PFSK-1 (cell line): Measurements from ENCODE around the gene RGP1.

Experiments used
- FOXP2 ChIP-seq: optimal IDR thresholded peaks from 2 replicates; pipeline ENCODE3; 2011; ENCODE audit warnings: borderline replicate concordance, control low read depth, inconsistent platforms; ENCODE audit not compliant: insufficient read depth; ENCODE audit errors: extremely low read length, extremely low read depth
- POLR2AphosphoS5 ChIP-seq: IDR thresholded peaks from 2 replicates; pipeline ENCODE4 v1.6.1; 2012; ENCODE audit warnings: low read depth, mild to moderate bottlenecking, control low read depth, low read length, moderate library complexity
- SIN3A ChIP-seq: IDR thresholded peaks from 2 replicates; pipeline ENCODE4 v1.6.1; 2012; ENCODE audit warnings: mild to moderate bottlenecking, low read length, moderate library complexity, borderline replicate concordance; ENCODE audit not compliant: insufficient read depth
- TAF1 ChIP-seq: IDR thresholded peaks from 2 replicates; pipeline ENCODE4 v1.6.1; 2012; ENCODE audit warnings: low read length, control low read depth, borderline replicate concordance; ENCODE audit not compliant: insufficient read depth
- TF ChIP-seq, protein P1 (sequence below), 2 experiments: IDR thresholded peaks; 2 replicates each; pipeline versions ENCODE4 v1.6.1 to v1.8.0; 2011 to 2012; ENCODE audit warnings: low read depth in 2 of 2, low read length in 2 of 2, control low read depth in 1 of 2, inconsistent platforms in 1 of 2, mild to moderate bottlenecking in 1 of 2, moderate library complexity in 1 of 2; ENCODE audit not compliant: insufficient read depth in 1 of 2

Gene RGP1

DNA sequence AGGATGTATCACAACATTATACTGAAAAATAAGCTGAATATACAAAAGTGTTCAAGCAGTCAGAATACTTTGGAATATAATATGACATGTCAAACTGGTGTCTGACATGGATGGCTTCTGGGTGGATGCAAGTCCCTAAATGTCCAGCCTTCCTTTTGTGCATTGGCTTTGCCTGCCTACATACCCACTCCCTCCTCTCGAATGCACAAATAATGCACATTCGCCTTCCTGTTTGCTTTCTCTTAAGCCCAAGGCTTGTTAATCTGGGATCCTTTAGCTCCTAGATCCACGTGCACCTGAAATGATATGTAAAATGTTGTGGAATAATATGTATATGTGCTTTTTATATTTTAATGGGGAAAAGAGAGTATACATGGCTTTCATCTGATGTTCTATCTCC is 29.4 kb downstream of the RGP1 start:
- TF ChIP-seq FOXP2, result no peak
- TF ChIP-seq POLR2AphosphoS5, result no peak
- TF ChIP-seq TAF1, result no peak
- no peak for TF ChIP-seq SIN3A
- TF ChIP-seq, protein P1, sequence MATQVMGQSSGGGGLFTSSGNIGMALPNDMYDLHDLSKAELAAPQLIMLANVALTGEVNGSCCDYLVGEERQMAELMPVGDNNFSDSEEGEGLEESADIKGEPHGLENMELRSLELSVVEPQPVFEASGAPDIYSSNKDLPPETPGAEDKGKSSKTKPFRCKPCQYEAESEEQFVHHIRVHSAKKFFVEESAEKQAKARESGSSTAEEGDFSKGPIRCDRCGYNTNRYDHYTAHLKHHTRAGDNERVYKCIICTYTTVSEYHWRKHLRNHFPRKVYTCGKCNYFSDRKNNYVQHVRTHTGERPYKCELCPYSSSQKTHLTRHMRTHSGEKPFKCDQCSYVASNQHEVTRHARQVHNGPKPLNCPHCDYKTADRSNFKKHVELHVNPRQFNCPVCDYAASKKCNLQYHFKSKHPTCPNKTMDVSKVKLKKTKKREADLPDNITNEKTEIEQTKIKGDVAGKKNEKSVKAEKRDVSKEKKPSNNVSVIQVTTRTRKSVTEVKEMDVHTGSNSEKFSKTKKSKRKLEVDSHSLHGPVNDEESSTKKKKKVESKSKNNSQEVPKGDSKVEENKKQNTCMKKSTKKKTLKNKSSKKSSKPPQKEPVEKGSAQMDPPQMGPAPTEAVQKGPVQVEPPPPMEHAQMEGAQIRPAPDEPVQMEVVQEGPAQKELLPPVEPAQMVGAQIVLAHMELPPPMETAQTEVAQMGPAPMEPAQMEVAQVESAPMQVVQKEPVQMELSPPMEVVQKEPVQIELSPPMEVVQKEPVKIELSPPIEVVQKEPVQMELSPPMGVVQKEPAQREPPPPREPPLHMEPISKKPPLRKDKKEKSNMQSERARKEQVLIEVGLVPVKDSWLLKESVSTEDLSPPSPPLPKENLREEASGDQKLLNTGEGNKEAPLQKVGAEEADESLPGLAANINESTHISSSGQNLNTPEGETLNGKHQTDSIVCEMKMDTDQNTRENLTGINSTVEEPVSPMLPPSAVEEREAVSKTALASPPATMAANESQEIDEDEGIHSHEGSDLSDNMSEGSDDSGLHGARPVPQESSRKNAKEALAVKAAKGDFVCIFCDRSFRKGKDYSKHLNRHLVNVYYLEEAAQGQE (IDR thresholded peaks at IDR 0.05; ENCODE audit: insufficient read depth in 1 of 2, low read depth in 2 of 2, low read length in 2 of 2), result no peak

- no peak for TF ChIP-seq TAF1
- TF ChIP-seq, protein P1 (IDR thresholded peaks at IDR 0.05; ENCODE audit: insufficient read depth in 1 of 2, low read depth in 2 of 2, low read length in 2 of 2), result no peak
- TF ChIP-seq FOXP2, result no peak
- TF ChIP-seq POLR2AphosphoS5, result no peak
- no peak for TF ChIP-seq SIN3A
These were observed 32.0 kb downstream of the RGP1 start for GRCh38 chr9:35781066-35781465.

DNA sequence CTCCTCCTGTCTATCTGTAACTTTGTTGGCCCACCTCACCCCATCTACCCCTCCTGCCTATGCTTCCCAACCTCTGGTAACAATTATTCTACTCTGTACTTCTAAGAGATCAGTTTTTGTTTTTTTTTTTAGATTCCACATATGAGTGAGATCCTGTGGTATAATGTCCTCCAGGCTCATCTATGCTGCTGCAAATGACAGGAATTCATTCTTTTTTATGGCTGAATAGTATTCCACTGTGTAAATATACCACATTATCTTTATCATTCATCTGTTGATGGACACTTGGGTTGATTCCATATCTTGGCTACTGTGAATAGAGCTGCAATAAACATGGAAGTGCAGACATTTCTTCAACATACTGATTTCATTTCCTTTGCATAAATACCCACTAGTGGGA is 34.3 kb downstream of the RGP1 start:
- TF ChIP-seq POLR2AphosphoS5 (no peak), SIN3A (no peak), TAF1 (no peak), FOXP2 (no peak)
- TF ChIP-seq, protein P1 (IDR thresholded peaks at IDR 0.05; ENCODE audit: insufficient read depth in 1 of 2, low read depth in 2 of 2, low read length in 2 of 2), result no peak

DNA sequence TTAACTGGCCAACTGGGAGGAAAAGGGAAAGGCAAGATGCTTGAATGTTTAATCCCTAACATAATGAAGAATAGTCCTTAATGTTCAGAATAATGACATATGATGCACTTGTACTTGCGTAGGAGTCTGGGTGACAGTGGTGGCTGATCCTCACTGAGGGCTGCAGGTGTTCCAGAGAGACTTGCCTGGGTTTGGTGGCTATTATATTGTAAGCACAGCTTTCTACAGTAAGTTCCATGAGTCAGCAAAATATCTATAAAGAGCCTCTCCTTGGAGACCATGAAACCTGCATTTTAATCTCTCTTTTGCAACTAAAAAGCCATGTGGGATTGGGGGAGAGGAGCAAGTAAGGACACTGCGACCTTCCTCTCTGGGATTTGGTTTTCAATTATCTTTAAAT is 40.5 kb downstream of the RGP1 start:
- no peak for TF ChIP-seq FOXP2
- TF ChIP-seq SIN3A, result no peak
- TF ChIP-seq TAF1, result no peak
- TF ChIP-seq POLR2AphosphoS5, result no peak
- TF ChIP-seq, protein P1 (IDR thresholded peaks at IDR 0.05; ENCODE audit: insufficient read depth in 1 of 2, low read depth in 2 of 2, low read length in 2 of 2), result no peak

DNA sequence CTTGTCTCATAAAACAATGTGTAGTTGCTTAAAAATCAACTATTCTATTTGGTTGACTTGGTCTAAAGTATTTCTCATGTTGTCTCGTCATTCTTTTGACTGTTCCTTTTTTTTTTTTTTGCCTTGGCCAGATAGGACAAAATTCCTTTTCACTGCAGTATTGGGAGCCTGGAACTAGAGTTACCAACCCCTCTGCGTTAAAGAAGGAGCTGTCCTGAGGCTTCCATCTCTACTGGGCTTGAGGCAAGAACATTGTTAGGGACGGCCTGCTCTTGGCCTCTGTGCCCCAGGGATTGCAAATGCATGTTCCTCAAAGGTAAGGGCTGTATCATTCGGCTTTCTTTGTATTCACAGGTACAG is 40.9 kb downstream of the RGP1 start:
- TF ChIP-seq TAF1 (no peak), POLR2AphosphoS5 (no peak), FOXP2 (no peak), SIN3A (no peak)
- TF ChIP-seq, protein P1 (IDR thresholded peaks at IDR 0.05; ENCODE audit: insufficient read depth in 1 of 2, low read depth in 2 of 2, low read length in 2 of 2), result no peak
